Testis (tissue), 3 donors: ENCODE results near the gene GMDS. TPM values are rescaled to one million over a fixed set of nuclear protein-coding genes. Genes with fewer than 3 reads are reported as not detected.

ENCODE experiments used
- DNase-seq: peaks from one replicate; pipeline ENCODE4 v3.0.0-alpha.2; 2019
- H3K27ac ChIP-seq, 2 donors: fragments of 200-600 bp; sonication (generic); one replicate each; pipeline ENCODE4 v1.5.1; 2019
- H3K27me3 ChIP-seq: fragments of 200-600 bp; sonication (generic); one replicate; pipeline ENCODE4 v1.5.1; 2019
- H3K36me3 ChIP-seq: fragments of 200-600 bp; sonication (generic); one replicate; pipeline ENCODE4 v1.5.1; 2017; ENCODE audit warnings: low read depth; ENCODE audit errors: missing control alignments
- H3K4me1 ChIP-seq: fragments of 200-600 bp; sonication (generic); one replicate; pipeline ENCODE4 v1.5.1; 2019
- H3K4me3 ChIP-seq, 2 donors: fragments of 200-600 bp; sonication (generic); one replicate each; pipeline ENCODE4 v1.5.1; 2017 to 2019
- H3K9me3 ChIP-seq: fragments of 200-600 bp; sonication (generic); one replicate; pipeline ENCODE4 v1.5.1; 2017
- CTCF ChIP-seq, 3 experiments: fragments of 450-650 bp in 2 of 3; fragments of 200-600 bp in 1 of 3; sonication (generic) in 1 of 3; IDR thresholded peaks; one replicate each; pipeline ENCODE4 v1.5.1; 2016 to 2019; ENCODE audit warnings: antibody characterized with exemption in 3 of 3, mild to moderate bottlenecking in 2 of 3, moderate library complexity in 1 of 3
- POLR2A ChIP-seq: fragments of 450-650 bp; IDR thresholded peaks from one replicate; pipeline ENCODE4 v1.6.1; 2017; ENCODE audit warnings: antibody characterized with exemption, mild to moderate bottlenecking, moderate library complexity
- WGBS, 2 donors: methylation state at CpG; one replicate each; pipeline ENCODE4 v1.1.5; 2018; 5-methylcytosine and 5-hydroxymethylcytosine counted together
- intact Hi-C: fragments of 100-400 bp; cut with DNase I; formaldehyde crosslinking; loops from one replicate; pipeline ENCODE4 v1.15.1; 2023; ENCODE audit warnings: low total_unique reads
- polyA plus RNA-seq: library from polyadenylated mRNA; stranded (reverse); fragments of 350-450 nt; fragmentation: Illumina TruSeq; extraction: RNeasy Lipid Tissue Mini Kit (QIAGEN cat#74804); gene quantifications from one replicate; pipeline ENCODE4 v1.2.3, GENCODE V29; 2014; ENCODE audit warnings: low read depth, low replicate concordance; ENCODE audit not compliant: insufficient read depth
- total RNA-seq, 2 donors: library from RNA; depleted of rRNA; stranded (reverse); fragments of >200 nt; gene quantifications; one replicate each; pipeline ENCODE4 v1.2.3, GENCODE V29; 2016

GMDS gene
- total and polyA plus RNA-seq, 3 donors from 2014 or later: 19.6 to 31.1 (median 22.2) TPM

- H3K27me3 ChIP-seq: no peaks in the 10 kb centered on the region
- no peak overlapping the region for H3K4me3 ChIP-seq
- intact Hi-C loops: no loop called here
- 86 to 100% methylated on average over 1 of the region's 1 CpG for WGBS, 2 donors
- H3K4me1 ChIP-seq: no peaks in the 10 kb centered on the region
- DNase-seq: no peak
- no peaks in the 10 kb centered on the region for H3K36me3 ChIP-seq
- no peaks in the 10 kb centered on the region for H3K9me3 ChIP-seq
- TF ChIP-seq CTCF (IDR thresholded peaks at IDR 0.05) (no peak), POLR2A (no peak)
- H3K27ac ChIP-seq: no peak overlapping the region
These were observed 18.5 kb upstream of the GMDS start for GRCh38 chr6:2263896-2264295.

GRCh38 chr6:2259574-2259973 lies 14.2 kb upstream of the GMDS start:
- Histone ChIP-seq H3K9me3 (no peaks in the 10 kb centered on the region), H3K4me3 (no peak overlapping the region), H3K36me3 (no peaks in the 10 kb centered on the region), H3K27me3 (no peaks in the 10 kb centered on the region), H3K27ac (no peak overlapping the region), H3K4me1 (no peaks in the 10 kb centered on the region)
- 93 to 95% methylated on average over 5 of the region's 5 CpGs for WGBS, 2 donors
- intact Hi-C loops: no loop called here
- no peak for DNase-seq
- TF ChIP-seq CTCF (IDR thresholded peaks at IDR 0.05) (no peak), POLR2A (no peak)

- no peaks in the 10 kb centered on the region for H3K36me3 ChIP-seq
- no peaks in the 10 kb centered on the region for H3K4me1 ChIP-seq
- TF ChIP-seq CTCF (IDR thresholded peaks at IDR 0.05) (no peak), POLR2A (no peak)
- no peaks in the 10 kb centered on the region for H3K27me3 ChIP-seq
- H3K9me3 ChIP-seq: no peaks in the 10 kb centered on the region
- no peak overlapping the region for H3K27ac ChIP-seq
- intact Hi-C loops: no loop called here
- no peak overlapping the region for H3K4me3 ChIP-seq
- 63 to 72% methylated on average over 4 of the region's 4 CpGs for WGBS, 2 donors
- DNase-seq: no peak
These were observed 13.6 kb upstream of the GMDS start for GRCh38 chr6:2259002-2259494.

GRCh38 chr6:2258112-2258511 lies 12.7 kb upstream of the GMDS start:
- DNase-seq: no peak
- no peak overlapping the region for H3K4me3 ChIP-seq
- intact Hi-C loops: no loop called here
- no peaks in the 10 kb centered on the region for H3K9me3 ChIP-seq
- no peaks in the 10 kb centered on the region for H3K36me3 ChIP-seq
- WGBS, 2 donors: 88 to 90% methylated on average over 3 of the region's 3 CpGs
- TF ChIP-seq POLR2A: no peak
- no peak overlapping the region for H3K27ac ChIP-seq
- no peaks in the 10 kb centered on the region for H3K4me1 ChIP-seq
- no peaks in the 10 kb centered on the region for H3K27me3 ChIP-seq

- H3K27me3 ChIP-seq: no peaks in the 10 kb centered on the region
- intact Hi-C loops: no loop called here
- TF ChIP-seq CTCF (IDR thresholded peaks at IDR 0.05) (no peak), POLR2A (no peak)
- H3K36me3 ChIP-seq: no peaks in the 10 kb centered on the region
- no peak overlapping the region for H3K27ac ChIP-seq
- H3K9me3 ChIP-seq: no peaks in the 10 kb centered on the region
- no peak for DNase-seq
- no peak overlapping the region for H3K4me3 ChIP-seq
- no peaks in the 10 kb centered on the region for H3K4me1 ChIP-seq
These were observed 12.0 kb upstream of the GMDS start for GRCh38 chr6:2257363-2257762.
